ENCODE measurements around the gene FHDC1. TPM values are rescaled to one million over a fixed set of nuclear protein-coding genes. Genes with fewer than 3 reads are reported as not detected.

Gene FHDC1
- total RNA-seq, 2 donors from 2014 or later = 0.99 to 3.9 TPM

- WGBS, 2 donors = 90 to 93% methylated on average over 5 of the region's 5 CpGs
- ATAC-seq (no peak), DNase-seq (no peak)
- no peaks in the 10 kb centered on the region for H3K9me3 ChIP-seq
- no peak overlapping the region for H3K4me3 ChIP-seq
- H3K36me3 ChIP-seq (replicated peaks in 1 of 2; ENCODE audit: insufficient read depth in 1 of 2, low read depth in 2 of 2) = no peaks in the 10 kb centered on the region
- intact Hi-C loops (cut with DNase I) = no loop called here
- TF ChIP-seq CTCF (IDR thresholded peaks at IDR 0.05) (no peak), POLR2A (IDR thresholded peaks at IDR 0.05) (no peak)
- no peak overlapping the region for H3K27ac ChIP-seq
- H3K4me1 ChIP-seq = no peaks in the 10 kb centered on the region
- H3K27me3 ChIP-seq = no peaks in the 10 kb centered on the region
These were observed 61.2 kb downstream of the FHDC1 start for GRCh38 chr4:152997288-152997687.

GRCh38 chr4:152997771-152998487, 61.8 kb downstream of the FHDC1 start:
- intact Hi-C loops (cut with DNase I) = no loop called here
- peak; percentile 18 for ATAC-seq

GRCh38 chr4:152998861-152999260, 62.7 kb downstream of the FHDC1 start:
- no peaks in the 10 kb centered on the region for H3K4me1 ChIP-seq
- H3K9me3 ChIP-seq = no peaks in the 10 kb centered on the region
- TF ChIP-seq POLR2A (IDR thresholded peaks at IDR 0.05) (no peak), CTCF (IDR thresholded peaks at IDR 0.05) (no peak)
- ATAC-seq (no peak), DNase-seq (no peak)
- no peak overlapping the region for H3K27ac ChIP-seq
- no peak overlapping the region for H3K4me3 ChIP-seq
- H3K36me3 ChIP-seq (replicated peaks in 1 of 2; ENCODE audit: insufficient read depth in 1 of 2, low read depth in 2 of 2) = no peaks in the 10 kb centered on the region
- intact Hi-C loops (cut with DNase I) = no loop called here
- H3K27me3 ChIP-seq = no peaks in the 10 kb centered on the region
- WGBS, 2 donors = 85 to 88% methylated on average over 9 to 12 of the region's 12 CpGs

More at GRCh38 chr4:152997771-152998487, 61.8 kb downstream of the FHDC1 start:
- Histone ChIP-seq H3K4me1 (no peaks in the 10 kb centered on the region), H3K27me3 (no peaks in the 10 kb centered on the region), H3K36me3 (replicated peaks in 1 of 2; ENCODE audit: insufficient read depth in 1 of 2, low read depth in 2 of 2) (no peaks in the 10 kb centered on the region), H3K9me3 (no peaks in the 10 kb centered on the region), H3K27ac (no peak overlapping the region), H3K4me3 (no peak overlapping the region)
- 77 to 79% methylated on average over 17 of the region's 17 CpGs for WGBS, 2 donors
- TF ChIP-seq POLR2A (IDR thresholded peaks at IDR 0.05) (no peak), CTCF (IDR thresholded peaks at IDR 0.05) (no peak)
- DNase-seq = peak in 1 of 4 donors; percentile 72

- Histone ChIP-seq H3K9me3 (no peaks in the 10 kb centered on the region), H3K36me3 (replicated peaks in 1 of 2; ENCODE audit: insufficient read depth in 1 of 2, low read depth in 2 of 2) (no peaks in the 10 kb centered on the region), H3K4me3 (no peak overlapping the region), H3K4me1 (no peaks in the 10 kb centered on the region), H3K27ac (no peak overlapping the region), H3K27me3 (no peaks in the 10 kb centered on the region)
- 73% methylated on average over 12 of the region's 12 CpGs for WGBS, 2 donors
- intact Hi-C loops (cut with DNase I) = no loop called here
- TF ChIP-seq CTCF (IDR thresholded peaks at IDR 0.05) (no peak), POLR2A (IDR thresholded peaks at IDR 0.05) (no peak)
- ATAC-seq (no peak), DNase-seq (no peak)
These were observed 63.4 kb downstream of the FHDC1 start for GRCh38 chr4:152999346-153000075.

Measured in body of pancreas (tissue), 4 donors.